ENCODE measurements around the gene LSMEM2. TPM values are rescaled to one million over a fixed set of nuclear protein-coding genes. Genes with fewer than 3 reads are reported as not detected.
"Not testable (repeated sequence)": the region's sequence is repeated elsewhere in the genome, so short reads cannot be mapped to it uniquely, and the experiment has no call there.

Gene LSMEM2
- total RNA-seq, 1 experiment from 2014 or later = not detected

DNA sequence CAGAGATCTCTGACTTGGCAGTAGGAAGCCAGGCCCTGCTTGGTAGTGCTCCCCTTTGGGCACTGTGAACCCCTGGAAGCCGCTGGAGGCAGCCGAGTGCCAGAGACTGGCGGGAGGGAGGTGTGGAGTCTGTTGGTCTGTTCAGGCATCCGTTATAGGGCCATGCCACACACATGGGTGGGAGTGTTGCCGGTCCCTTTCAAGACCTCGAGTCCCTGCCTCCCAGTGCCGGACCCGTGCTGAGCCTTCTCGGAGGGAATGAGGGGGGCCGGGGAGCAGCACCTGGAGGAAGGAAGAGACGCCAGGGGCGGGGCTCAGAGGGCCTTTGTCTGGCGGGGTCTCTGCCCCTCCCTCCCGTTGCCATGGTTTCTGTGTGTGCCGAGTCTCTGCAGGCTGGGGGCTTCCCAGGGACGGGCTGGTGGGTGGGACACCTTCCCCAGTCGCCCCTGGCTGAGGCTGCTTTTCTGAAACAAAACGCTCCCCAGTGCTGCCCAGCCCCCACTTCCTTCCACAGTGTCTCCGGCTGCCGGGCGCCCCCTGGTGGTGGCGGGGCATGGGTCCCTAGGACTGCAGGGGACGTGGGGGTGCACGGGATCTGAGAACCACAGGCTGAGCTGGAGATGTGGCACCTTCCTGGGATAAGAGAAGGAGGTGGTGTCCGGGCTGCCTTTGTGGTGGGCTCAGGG, 32.9 kb upstream of the LSMEM2 start:
- peak; percentile 33 for DNase-seq (ENCODE audit: low spot score)

DNA sequence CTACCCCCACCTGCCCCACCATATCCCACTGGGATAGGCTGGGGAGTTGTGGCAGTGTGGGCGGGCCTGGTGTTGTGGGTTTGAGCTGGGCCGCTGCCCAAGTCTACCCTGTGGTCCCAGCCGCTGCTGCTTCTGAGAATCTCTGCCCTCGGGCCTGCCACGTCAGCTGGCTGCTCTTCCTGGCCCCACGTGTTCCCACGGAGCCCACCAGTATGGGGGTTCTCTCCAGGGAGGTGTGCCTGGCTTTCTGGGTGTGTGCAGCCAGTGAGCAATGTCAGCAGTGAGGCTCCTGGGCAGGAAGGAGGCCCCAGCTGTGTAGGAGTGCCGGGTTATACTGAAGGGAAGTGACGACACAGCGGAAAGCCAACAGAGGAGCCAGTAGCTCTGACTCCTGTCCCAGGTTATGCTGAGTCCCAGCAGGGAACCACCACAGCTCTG, 32.4 kb upstream of the LSMEM2 start:
- peak; percentile 98 for DNase-seq (ENCODE audit: low spot score)

DNA sequence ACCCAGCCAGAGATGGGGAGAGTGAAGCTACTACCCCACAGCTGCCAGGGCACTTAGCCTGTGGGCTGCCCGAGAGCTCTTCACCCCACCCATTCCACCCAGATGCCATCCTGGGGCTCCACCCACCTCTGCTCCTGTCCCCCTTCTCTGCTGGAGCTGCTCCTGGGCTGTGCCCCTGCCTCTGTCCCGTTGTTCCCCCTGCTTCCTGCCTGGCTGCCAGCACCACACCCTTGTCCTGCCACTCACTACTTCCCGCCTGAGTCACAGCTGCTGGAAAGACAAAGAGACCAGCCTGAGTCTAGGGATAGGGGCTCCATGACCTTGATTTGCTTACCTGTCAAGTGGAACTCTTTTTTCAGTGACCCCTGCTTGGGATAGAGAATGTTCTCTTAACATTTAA, 30.5 kb upstream of the LSMEM2 start:
- DNase-seq (ENCODE audit: low spot score) = no peak

DNA sequence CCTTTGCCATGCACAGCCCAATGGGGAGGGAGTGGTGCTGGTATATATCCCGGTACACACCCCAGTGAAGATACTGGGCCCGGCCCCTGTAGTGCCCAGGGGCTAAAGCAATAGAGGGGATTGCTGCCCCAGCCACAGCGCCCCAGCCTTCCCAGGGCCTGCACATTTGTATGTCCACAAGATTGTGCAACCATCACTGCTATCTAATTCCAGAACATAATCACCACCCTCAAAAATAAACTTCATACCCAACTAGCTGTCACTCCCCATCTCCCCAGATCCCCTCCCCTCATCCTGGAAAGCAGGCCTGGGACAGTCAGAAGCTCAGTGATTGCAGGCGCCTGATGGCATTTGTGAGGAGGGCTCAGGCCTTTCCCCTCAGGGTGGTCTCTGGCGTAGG, 29.4 kb upstream of the LSMEM2 start:
- DNase-seq (ENCODE audit: low spot score) = no peak

DNA sequence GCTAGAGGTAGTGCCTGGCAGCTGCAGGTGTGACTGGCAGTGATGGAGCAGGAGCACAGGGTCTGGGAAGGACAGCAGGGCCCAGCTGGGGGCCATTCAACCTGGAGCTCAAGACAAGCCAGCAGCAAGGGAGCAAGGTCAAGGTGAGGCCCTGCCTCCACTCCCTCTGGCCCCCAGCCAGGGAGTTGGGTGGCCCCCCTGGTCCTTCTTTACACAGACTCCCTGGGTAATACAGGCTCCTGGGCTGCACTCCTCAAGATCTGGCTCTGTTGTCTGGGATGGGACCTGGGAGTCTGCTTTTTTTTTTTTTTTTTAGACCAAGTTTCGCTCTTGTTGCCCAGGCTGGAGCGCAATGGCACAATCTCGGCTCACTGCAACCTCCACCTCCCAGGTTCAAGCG, 28.4 kb upstream of the LSMEM2 start:
- DNase-seq (ENCODE audit: low spot score) = no peak

DNA sequence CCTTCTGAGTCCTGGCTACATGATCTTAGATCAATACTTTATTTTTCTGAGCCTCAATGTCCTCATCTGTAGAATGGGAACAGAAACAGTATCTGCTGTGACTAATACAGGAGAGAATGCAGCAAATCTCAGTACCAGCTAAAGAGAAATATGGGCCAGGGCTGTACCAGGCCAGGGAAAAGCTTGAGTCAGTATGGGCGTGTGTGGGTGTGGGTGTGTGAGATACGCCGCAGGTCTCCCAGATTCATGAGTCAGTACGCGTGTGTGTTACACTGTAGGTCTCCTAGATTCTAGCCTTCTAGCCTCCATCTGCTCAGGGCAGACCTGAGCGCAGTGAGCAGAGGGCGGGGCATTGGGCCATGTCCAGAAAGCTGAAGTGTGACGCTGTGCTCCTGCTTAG, 27.7 kb upstream of the LSMEM2 start:
- DNase-seq (ENCODE audit: low spot score) = no peak

DNA sequence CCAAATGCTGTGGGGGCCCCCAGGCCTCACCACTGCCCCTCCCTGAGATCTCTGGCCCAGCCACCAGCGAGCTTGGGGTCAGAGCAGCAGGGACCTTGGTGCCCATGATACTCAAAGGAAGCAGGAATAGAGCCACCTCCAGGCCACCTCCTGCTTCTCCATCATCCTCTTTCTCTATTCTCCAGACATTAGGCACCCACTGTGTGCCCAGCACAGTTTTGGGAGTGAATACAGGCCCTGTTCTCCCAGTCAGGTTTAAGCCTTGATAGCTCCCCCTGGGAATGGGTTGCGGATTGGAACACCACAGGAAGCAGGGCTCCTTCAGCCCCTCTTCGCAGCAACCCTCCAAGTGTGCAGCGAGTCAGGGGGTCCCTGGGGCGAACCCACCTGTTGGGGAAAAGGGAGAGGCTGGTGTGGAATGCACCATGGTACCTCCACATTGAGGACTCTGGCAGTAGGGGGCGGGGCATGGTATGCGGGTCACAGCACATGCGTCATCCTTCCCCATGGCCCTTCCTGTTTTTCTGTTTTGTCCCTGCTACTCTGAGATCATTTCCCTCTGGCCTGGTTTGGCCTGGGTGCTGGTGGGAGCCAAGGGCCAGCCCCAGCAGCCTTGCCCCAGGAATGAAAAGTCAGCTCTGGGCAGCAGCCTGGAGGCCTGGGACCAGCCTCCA, 24.2 kb upstream of the LSMEM2 start:
- DNase-seq (ENCODE audit: low spot score) = no peak

DNA sequence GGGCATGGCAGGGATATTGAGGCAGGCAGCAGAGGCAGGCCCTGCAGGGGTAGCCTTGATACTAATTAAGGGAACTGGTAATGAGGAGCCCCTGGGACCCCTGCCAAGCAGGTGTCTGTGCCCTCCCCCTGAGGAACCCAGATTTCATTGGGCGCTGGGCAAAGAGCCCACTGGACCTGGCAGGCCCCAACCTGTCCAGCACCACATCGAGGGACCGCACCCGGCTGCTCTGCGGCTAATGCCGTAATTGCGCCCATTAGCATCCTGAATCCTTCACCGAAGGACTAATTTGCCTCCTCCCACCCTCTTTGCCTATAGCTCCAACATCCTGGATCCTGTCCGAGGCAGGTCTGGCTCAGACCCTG, 23.7 kb upstream of the LSMEM2 start:
- no peak for DNase-seq (ENCODE audit: low spot score)

DNA sequence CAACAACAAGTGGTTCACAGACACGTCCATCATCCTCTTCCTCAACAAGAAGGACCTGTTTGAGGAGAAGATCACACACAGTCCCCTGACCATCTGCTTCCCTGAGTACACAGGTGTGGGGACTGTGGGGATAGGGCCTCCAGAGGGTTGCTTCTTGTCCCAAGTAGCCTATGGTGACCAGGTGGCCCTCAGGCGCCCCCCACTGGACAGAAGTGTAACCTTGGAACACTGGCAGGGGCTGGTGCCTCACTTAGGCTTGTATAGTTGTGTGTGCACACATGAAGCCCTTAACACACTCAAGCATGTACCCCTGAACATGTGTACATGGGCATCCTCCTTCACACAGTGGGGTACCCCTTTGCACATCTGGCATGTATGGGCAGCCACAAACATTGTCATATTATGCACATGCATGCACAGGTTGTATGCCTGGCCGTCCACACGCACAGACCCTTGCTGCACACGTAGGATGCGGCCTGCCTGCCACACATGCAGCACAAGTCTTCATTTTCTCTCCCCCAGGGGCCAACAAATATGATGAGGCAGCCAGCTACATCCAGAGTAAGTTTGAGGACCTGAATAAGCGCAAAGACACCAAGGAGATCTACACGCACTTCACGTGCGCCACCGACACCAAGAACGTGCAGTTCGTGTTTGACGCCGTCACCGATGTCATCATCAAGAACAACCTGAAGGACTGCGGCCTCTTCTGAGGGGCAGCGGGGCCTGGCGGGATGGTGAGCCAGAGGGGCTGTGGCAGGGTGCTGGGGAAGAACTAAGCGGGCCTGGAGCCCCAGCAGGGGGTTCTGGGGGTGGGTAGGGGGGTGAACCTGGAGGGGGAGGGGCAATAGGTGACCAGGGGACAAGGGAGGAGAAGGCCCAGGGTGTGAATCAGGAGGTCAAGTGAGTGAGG, 21.7 kb upstream of the LSMEM2 start:
- DNase-seq (ENCODE audit: low spot score) = no peak

DNA sequence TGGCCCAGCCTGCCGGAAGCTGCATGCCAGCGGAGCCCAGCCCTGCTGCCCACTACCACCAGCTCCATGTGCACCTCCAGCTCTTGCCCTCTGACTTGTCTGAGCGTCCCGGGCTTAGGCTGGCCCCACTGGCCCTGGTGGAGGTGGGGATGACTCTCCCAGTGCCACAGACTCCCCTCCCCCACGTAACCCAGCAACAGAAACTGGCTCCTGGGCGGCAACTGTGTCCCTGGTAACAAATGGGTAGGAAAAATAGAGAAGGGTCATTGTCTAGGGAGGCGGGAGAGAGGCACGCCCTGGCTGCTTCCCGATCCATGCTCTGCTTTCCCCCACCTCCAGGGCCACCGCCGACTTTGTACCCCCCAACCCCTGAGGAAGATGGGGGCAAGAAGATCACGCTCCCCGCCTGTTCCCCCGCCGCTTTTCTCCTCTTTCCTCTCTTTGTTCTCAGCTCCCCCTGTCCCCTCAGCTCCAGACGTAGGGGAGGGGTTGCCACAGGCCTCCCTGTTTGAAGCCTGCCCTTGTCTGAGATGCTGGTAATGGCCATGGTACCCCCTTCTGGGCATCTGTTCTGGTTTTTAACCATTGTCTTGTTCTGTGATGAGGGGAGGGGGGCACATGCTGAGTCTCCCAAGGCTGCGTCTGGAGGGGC, 20.7 kb upstream of the LSMEM2 start:
- no peak for DNase-seq (ENCODE audit: low spot score)

DNA sequence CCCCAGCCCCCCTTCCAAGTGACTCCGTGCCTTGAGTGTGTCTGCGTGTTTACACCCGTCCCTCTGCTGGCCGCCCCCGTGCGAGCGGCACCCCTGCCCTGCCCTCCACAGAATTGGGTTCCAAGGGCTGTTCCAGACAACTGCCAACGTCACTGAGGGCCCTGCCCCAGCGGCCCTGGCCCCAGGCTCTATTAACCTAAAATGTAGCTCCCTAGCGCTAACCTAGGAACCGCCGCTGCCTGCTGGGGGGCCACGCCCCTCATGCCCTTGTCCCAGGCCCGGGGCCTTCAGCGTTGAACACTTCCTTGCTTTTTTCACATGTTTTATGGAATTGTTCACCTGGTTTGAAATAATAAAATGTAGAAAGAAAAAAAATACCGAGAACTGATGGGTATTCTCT, 19.9 kb upstream of the LSMEM2 start:
- no peak for DNase-seq (ENCODE audit: low spot score)

DNA sequence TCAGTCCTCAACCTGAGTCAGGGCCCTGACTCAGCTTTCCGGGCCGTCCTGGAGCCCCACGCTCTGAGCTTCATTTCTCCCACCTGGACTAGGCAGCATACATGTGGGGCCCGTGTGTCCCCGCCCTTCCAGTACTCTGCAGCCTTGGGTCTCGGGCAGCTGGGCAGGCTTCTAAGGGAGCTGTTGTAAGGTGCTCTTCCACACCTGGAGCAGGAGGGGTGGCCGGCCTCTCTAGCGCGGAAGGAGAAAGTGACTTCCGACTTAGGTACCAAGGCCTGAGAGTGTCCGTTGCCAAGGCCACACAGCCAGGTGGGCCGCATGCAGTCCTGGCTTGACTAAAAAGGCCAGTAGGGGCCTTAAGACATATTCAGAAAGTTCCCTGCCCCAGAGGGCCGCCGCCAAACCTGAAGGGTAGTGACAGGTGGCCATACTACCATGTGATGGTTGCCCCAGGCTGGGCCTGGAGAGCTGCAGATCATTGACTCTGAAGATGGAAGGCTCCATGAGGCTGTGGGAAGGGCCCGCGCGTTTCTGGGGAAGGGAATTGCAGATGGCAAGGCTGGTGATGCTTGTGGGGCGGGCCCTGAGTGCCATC, 19.4 kb upstream of the LSMEM2 start:
- no peak for DNase-seq (ENCODE audit: low spot score)

DNA sequence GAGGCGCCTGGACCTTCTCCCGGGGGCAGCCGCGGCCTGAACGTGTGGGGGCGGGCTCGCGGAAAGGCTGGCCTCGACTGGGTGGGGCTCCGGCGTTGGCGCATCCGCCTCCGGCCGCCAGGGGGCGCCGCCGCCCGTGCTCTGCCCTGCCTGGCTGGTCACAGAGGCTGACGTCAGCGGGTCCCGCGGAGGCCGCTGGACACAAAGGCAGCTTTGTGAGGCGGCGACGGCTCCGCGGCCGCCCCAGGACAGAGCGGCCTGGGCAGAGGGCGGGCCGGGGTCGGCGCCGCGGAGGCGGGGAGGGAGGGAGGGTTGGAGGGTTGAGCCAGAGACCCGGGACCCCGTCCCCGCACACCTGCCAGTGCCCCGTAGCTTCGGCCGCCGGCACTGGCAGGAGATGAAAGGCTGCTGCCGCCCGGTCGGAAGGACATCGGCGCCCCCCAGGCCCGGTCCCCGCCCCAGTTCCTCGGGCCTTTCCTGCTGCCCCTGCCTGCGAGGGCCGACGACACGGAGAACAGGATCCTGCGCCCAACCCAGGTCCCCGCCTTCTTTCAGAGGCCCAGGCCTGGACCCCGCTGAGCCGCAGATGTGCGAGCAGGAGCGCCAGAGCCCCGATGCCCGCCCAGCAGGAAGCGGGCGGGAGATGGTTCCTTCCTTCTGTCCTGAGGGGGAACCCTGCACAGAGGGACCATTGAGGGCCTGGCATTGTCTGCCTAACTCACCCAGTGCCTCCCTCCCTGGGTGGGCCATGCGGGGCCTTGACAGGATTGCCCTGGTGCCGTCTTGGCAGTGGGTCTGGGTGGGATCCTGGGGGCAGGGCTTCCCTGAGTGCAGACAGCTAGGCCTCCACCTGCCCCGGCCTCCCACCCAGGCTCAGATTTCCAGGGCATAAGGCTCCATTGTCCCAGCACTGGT, 18.6 kb upstream of the LSMEM2 start:
- peak; percentile 73 for DNase-seq (ENCODE audit: low spot score)

DNA sequence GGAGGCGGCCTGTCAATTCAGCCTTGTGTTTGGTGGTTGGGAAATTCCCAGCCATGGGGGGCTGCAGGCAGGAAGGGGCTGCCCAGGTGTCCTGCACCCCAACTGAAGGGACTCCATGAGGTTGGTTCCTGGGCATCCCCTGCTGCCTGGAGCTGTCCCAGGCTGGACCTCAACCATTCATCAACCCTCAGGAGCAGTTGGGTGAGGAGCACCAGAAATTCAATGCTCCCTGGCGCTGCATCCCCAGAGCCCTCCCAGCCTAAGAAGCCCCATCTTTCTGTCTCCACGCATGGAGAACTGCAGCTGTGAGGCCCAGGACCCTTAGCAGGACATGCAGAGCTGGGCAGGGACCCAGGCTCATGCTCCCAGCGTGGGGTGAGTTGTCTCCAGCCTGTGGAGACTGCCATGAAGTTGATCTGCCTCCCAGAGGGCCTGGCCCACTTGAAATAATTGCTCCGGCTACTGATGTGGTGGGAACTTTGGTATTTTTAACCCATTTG, 17.9 kb upstream of the LSMEM2 start:
- no peak for DNase-seq (ENCODE audit: low spot score)

DNA sequence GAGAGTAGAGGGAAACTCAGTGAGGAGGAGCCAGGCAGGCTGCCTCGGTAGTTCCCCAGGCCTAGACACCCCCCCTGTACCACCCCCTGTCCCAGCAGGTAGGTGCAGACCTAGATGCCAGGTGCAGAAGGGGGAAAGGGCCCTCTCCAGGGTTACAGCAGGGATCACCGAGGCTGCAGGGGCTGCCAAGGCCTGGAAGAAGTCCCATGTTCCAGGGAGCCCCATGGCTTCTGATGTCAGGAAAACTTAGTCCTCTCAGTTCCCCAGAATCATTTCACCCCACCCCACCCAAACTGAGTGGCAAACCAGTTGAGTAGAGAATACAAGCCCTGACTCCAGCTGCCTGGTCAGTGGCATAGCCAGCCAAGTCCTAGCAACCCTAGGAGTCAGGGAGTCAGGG, 17.4 kb upstream of the LSMEM2 start:
- no peak for DNase-seq (ENCODE audit: low spot score)

DNA sequence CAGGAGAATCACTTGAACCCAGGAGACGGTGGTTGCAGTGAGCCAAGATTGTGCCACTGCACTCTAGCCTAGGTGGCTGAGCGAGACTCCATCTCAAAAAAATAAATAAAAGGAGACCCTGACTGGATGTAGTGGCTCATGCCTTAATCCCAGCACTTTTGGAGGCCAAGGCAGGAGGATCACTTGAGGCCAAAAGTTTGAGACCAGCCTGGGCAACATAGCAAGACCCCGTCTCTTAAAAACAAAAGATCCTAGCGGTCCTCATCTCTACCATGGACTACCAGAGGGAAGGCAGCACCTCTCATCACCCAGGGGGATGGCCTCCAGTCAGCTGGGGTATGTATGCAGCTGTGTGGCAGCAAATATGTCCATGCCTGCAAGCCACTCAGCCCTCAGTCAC, 16.7 kb upstream of the LSMEM2 start:
- not testable (repeated sequence) for DNase-seq (ENCODE audit: low spot score)

DNA sequence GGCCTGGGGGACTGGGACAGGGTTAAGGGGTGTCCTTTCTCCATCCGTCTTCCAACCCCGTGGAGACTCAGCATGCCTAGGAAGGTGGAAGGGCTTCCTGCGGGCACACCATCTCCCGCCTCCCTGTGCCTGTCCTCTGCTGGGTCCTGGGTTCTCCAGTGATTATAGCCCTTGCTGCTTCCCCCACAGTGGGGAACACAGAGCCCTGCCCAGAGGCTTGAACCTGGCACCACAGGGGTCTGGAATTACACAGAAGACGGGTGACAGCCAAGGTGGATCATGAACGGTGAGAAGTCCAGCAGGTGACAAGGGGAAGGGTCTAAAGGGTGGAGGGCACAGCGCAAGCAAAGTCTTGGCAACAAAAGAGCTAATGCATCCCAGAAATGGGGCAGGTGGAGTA, 16.1 kb upstream of the LSMEM2 start:
- DNase-seq (ENCODE audit: low spot score) = no peak

DNA sequence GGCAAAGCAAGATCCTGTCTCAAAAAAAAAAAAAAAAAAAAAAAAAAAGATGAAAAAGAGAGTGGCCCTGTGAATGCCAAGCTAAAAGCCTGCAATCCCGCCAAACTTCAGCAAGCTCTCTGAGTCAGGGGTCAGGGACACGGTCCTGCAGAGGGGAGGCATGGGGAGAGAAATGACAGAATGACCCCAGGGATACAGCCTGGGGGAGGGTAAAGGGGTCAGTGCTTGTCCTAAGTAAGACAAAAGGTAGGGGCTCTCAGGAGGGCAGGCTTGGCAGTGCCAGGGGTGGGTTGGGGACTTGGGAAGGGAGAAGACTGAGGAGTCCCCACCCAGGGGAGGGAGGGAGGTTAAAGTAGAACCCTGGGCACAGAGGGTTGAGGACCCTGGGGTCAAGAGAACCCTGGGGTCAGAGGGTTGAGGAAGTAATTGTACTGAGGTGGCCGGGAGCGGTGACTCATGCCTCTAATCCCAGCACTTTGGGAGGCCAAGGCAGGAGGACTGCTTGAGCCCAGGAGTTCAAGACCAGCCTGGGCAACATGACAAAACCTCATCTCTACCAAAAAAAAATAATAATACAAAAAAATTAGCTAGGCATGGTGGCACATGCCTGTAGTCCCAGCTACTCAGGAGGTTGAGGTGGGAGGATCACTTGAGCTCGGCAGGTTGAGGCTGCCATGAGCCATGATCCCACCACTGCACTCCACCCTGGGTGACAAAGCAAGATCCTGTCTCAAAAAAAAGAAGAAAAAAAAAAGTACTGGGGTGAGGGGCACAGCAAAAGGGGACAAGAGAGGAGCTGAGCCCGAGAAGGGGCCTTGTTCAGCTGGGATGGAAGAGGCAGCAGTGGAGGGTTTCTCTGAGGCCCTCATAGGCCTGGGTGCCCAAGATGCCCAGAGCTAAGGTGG, 15.2 kb upstream of the LSMEM2 start:
- DNase-seq (ENCODE audit: low spot score) = no peak

DNA sequence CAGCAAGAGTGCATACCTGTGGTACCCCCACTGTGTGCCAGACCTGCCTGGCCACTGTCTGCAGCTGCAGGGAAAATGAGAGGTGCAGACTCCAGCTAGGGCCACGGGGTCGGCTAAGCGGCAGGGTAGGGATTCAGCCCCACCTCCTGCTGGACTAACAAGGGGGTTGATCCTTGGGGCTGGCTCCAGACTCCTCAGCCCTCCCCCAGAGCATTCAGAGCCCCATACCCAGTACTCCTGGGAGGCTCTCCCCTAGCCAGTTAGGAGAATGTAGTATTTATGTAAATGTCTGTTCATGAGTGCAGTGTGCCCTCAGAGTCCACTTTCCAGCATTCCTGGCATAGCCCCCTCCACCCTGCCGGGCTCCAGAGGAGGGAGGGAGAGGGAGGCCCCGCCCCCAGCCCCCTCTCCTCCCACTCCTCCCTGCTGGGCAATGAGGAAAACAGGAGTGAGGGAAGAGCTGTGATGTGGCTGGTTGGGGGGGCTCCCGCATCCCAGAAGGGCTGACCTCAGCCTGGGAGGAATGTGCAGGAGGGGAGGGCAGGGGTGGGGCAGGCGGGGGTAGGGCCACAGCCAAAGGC, 14.4 kb upstream of the LSMEM2 start:
- DNase-seq (ENCODE audit: low spot score) = peak; percentile 91
